Fibroblast of skin of back (primary cell): ENCODE results near the gene ITIH4.
"Not testable (repeated sequence)": the region's sequence is repeated elsewhere in the genome, so short reads cannot be mapped to it uniquely, and the experiment has no call there.

Experiments
- DNase-seq: peaks from one replicate; pipeline ENCODE4 v3.0.0-alpha.2; 2013

The ITIH4 gene

DNA sequence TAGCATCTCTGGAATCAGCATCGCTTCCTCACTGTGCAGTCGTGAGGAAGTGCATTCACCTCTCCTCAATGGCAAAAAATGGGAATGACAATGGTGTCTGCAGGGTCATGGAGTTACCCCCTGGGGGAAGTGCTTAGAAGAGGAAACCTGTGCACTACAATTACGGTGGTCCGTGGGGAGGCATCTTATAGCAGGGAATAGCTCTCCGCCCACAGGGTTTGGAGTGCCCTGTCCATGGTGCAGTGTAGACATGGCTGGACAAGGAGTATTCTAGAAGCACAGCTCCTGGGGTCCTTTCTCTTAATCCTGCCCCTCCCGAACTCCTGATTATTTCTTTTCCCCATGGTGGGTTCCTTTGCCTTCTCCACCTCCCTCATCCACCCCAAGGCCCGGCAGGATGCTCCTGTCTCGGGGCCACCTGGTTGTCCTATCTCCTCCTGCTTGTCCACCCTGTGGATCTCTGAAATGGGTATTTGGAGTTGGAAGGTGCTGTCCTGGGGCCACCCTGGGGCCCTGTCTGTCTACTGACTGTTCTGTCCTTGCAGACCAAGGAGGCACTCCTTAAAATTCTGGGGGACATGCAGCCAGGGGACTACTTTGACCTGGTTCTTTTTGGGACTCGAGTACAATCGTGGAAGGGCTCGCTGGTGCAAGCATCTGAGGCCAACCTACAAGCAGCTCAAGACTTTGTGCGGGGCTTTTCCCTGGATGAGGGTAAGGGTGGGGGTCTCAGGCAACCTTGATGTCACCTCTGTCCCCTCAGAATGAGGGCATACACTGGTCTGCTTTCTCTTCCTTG, 47.9 kb downstream of the ITIH4 start:
- no peak for DNase-seq

DNA sequence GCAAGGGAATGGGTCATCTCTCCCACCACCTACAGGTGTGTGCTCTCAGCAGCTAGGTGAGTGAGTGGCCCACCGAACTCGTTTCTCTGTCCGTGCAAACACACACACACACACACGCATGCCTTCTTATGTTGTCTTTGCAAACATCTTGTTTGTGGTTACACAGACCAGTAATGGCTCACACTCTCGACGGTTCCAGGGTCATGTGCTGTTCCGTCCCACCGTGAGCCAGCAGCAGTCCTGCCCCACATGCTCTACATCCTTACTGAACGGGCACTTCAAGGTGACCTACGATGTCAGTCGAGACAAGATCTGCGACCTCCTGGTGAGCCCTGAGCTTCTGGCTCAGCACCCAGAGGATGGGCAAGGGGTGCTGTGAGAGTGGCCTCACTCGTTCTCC, 48.7 kb downstream of the ITIH4 start:
- no peak for DNase-seq

DNA sequence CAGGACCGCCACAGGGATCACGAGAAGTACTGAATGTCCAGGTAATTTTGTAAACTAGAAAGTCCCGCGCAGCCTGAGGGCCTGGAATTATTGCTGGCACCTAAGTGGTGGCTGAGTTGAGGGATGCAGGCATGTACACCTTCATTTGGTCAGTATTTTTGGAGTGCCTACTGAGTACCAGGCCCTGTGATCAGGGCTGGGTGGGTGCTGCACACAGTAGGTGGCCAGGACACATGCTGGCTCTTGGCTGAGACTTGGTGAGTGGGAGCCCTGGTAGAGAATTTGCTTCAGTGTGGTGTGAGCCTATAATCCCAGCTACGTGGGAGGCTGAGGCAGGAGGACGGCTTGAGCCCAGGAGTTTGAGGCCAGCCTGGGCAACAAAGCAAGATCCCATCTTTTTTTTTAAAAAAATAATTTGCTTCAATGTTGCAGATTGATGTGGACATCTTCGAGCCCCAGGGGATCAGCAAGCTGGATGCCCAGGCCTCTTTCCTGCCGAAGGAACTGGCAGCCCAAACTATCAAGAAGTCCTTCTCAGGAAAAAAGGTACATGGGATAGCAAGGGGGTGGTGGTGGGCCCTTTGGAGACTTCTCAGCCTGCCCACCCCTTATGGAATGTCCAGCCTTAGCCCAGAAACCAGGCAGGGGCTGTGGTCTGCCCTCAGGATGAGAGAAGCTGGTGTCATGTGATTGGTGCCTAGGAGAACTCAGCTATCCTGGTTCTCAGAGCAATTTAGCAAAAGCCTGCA, 50.5 kb downstream of the ITIH4 start:
- no peak for DNase-seq

DNA sequence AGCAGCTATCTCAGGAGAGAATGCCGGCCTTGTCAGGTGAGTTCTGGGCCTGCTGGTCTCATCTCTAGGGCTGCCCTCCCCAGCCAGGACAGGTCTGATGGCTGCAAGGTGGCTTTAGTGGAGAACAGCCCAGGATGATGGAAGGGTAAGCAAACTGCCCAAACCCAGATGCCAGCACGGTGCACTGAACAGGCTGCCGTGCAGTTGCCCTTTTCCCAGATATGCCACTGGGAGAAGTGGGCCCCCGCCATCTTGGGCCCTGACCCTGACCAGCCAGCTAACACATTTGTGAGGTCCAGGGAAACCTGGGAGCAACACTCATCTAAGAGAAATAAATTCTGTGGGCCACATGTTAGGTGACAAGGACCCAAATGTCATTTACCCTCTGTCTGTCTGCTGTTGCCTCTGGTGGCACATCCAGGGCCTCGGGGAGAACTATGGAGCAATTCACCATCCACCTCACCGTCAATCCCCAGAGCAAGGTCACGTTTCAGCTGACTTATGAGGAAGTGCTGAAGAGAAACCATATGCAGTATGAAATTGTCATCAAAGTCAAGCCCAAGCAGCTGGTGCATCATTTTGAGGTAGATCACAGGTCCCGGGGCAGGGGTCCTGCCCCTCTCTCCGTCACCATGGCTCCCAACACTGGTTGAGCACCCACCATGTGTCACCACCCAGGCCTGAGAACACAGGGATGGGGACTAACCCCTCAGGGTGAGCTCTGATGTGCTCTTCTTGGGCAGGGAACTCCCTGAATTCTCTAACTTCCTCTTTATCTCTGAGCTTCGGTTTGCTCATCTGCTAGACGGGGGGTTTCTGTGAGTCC, 51.2 kb downstream of the ITIH4 start:
- DNase-seq: no peak

DNA sequence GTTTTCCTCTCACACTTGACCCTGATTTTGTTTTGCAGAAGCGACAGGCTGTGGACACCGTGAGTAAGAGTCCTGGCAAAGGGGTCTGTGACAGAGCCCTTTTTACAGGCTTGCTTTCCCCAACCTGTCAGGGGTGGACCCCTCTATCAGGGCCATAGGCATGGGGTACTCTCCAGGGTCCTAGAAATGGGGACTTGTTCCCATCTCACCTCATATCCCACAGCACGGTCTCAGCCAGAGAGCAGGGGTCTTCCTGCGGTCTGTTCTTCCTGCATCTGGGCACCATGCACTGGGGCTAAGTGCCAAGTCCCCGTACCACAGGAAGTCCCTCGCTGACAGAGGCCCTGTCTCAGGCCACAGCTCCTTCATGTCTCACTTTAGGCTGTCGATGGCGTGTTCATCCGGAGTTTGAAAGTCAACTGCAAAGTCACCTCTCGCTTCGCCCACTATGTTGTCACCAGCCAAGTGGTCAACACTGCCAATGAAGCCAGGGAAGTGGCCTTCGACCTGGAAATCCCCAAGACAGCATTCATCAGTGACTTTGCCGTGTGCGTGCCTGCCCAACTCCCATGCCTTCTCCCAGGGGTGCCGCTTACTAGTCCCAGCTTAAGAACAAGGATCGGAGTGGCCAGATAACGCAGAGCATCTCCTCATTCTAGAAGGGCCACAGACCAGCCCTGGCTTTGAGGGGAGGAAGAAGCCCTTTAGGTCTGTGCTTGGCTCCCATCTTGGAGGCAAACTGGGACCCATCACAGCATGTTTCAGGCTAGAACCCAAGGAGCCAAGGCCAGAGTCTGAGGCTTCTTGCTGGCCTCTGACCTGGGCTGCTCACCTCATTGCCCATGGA, 52.3 kb downstream of the ITIH4 start:
- DNase-seq: no peak

DNA sequence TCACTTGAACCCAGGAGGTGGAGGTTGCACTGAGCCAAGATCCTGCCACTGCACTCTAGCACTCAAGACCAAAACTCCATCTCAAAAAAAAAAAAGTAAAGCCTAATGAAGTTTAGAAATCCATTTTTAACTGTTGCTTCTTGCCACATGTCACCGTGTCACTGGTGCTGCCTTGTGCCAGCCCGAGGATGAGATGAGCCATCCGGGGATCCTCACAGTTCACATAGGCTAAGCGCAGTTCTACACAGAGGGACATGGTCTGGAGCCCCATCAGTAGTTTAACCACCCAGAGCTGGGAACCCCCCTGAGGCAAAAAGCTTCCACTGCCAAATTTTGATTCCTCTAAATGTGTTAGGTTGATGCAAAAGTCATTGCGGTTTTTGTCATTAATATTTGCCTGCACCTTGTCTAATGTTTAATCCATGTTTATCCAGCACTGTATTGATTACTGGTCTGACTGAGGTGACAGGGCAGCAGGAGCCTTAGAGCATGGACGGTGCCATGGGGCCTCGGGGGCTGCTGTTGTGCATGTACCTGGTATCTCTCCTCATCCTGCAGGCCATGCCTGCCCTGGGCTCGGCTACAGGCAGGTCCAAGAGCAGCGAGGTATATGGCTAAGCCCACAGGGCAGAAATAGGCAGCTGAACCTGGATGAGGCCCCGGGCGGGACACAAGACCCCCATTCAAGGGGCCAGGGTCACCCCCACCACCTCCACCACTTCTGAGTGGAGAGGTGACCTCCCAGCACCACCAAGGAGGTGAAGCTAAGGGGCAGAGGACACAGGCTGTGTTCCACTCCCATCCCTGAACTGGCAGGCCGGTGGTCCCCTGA, 53.1 kb downstream of the ITIH4 start, which contains the start of gene ITIH1:
ITIH1 (plus strand) TSS at position 473 of the 832 bp plus-strand sequence; CDS start at position 490, 17 bp downstream.
- DNase-seq: no peak

DNA sequence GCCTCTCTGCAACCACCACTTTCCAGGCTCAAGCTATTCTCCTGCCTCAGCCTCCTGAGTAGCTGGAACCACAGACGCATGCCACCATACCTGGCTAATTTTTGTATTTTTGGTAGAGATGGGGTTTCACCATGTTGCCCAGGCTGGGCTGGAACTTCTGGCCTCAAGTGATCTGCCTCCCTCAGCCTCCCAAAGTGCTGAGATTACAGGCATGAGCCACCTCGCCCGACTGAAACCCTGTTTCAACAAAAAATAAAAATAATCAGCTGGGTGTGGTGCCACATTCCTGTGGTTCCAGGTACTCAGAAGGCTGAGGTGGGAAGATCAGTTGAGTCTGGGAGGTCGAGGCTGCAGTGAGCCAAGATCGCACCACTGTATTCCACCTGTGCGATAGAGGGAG, 54.0 kb downstream of the ITIH4 start:
- not testable (repeated sequence) for DNase-seq

DNA sequence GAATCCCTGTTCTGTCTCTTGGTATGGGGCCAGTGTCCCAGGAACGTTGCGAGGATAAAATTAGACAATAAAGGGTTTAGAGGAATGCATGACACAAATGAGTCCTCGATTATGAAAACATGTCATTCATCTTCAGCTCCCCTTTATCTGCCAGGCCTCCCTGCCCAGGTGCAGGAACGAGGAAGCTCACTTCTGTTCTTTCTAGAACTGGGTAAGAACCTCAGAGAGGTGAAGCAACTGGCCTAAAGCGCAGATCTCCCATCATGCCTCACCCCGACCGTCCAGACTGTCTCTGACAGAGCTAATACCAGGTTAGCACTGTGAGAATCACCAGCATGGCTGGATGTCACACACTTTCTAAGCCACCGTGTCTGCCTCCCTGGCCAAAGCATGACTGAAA, 54.6 kb downstream of the ITIH4 start:
- DNase-seq: no peak

DNA sequence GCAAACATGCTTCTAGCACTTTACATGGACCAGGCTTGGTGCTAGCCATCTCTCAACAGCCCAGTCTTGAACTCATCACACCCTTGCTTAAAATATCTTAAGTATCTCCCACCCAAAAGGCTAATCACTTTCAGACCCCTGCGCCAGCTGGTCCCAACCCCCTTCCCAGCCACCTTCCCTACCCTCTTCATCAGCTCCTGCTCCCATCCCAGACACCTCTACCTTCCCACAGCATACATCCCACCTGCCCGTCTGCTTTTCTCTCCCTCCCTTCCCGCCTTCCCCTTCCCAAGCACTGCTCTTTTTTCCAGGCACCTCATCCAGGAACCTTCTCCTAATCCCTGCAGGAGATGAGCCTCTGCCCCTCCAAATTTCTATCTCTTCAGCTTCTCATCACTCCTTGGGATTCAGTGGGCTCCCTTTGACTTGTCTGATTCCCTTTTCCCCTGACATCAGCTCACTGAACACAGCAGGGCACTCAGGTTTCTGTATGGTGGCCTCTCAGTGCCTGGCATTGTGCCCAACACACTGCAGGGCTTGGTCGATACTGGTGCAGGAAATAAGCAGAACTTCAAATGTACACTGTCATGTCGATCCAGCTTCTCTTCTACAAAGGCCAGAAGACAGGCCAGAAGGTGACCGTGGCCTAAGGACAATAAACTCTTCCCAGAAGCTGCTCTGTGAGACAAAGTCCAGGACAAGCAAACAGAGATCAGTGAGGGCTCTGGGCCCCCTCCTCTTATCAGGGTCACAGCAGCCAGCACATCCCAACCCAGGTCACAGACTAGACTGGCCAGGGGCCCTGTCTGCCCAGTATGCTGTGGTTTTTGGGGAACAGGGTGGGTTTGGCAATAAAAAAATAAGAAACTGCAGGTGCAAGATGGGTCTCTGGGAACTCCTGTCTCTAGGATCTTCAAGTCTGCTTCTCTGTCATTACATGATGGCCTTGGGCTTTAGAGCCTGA, 55.3 kb downstream of the ITIH4 start:
- no peak for DNase-seq

DNA sequence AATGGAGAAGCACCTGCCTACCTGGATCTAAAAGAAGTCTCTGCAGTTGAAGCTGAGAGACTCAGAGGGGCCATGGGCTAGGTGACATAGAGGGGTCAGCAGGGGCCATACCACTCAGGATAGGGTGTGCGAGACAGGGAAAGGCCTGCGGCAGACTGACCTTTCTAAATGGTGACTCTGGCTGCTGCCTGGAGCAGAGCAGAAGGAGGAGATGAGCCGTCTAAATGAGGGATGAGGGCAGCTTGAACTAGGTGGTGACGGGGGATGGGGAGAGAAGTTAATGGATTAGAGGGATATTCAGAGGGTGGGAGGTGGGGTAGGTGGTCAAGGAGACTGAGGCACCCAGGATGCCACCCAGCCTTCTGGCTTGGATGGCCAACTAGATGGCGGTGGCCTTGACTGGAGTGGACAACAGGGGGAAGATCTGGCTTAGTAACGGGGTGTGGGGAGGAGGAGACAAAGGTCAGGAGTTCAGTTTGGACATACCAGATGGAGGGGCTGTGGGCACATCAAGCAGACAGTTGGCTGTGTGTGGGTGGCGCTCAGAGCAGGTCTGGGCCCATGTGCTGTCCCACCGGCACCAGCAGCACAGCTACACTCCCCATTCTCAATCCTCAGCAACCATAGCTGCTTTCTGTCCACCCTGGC, 56.3 kb downstream of the ITIH4 start:
- no peak for DNase-seq

DNA sequence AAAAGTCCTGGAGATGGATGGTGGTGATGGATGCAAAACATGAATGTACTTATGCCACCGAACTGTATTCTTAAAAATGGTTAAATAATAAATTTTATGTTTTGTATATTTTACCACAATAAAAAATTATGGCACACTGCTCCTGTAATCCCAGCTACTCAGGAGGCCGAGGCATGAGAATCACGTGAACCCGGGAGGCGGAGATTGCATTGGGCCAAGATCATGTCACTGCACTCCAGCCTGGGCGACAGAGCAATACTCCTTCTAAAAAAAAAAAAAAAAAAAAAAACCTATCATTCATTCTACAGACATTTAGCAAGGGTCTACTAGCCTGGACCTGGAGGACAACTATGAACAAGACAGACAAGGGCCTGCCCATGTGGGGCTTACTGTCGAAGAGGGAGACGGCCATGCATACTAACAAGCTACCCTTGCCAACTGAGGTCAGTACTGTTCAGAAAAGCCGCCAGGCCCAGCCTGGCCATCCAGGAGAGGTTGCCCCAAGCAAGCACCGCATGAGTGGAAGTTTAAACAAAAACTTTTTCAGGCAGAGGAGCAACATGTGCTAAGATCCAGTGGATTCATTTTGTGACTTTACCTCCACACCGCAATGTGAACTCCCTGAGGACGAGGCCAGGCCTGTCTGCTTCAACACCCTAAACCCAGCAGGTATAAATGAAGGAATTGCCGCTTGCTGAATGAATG, 57.0 kb downstream of the ITIH4 start:
- DNase-seq: no peak

DNA sequence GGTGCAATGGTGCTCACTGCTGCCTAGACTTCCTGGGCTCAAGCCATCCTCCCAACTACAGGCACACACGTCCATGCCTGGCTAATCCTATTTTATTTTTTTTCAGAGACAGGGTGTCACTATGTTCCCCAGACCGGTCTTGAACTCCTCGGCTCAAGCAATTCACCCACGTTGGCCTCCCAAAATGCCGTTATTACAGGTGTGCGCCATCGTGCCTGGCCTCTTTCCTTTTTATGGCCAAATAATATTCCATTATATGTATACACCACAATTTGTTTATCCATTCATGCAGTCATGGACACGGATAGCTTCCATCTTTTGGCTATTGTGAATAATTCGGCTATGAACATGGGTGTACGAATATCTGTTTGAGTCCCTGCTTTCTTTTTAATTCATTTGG, 58.8 kb downstream of the ITIH4 start:
- DNase-seq: no peak

DNA sequence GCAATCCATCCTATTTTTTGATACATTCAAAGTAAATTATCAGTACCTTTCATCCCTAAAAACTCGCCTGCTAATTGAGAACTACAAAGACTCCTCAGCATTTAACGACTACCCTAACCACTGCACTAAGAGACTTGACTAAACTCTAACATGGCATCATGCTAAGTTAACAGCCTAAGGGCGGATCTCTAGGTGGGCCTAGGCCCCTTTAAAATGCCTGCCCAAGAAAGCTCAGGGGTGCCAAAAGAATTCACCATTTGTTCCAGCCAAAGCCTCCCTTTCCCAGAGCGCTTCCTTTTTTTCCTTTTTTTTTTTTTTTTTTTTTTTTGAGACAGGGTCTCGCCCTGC, 59.2 kb downstream of the ITIH4 start:
- DNase-seq: no peak

DNA sequence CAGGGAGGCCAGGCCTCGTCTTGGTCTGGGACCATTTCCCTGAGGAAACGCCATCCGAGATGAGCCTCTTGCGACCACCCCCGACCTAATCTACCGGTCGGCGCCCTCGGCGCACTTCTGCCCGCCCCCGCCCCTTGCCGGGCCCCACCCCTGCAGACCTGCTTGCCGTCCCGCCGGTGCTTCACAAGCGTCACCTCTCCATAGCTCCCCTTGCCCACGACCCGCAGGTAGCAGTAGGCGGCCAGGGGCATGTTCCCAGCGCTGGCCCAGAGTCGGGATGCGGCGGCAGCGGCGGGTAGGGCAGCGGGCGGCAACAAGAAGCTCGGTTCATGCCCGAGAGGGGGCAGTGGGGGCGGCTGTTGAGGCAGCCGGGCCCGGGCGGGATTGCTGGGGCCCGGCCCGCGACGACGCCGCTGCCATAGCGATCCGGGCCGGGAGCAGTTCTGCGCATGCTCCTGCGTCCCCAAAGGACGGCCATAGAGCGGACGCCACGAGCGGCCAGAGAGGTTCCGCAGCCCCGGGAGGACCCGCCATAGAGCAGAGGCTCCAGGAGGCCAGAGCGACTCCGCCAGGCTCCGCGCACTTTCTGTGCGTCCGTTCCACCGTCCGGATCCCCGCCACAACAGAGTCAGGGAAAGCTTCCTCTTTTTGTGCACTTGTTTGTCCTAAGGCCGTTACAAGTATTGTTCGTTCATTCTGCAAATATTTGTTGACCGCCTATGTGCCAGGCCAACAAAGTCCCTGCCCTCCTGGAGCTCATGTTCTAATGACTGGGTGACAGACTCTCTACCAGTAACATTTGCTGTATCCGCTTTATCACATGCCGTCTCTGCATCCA, 59.8 kb downstream of the ITIH4 start, which contains the start of gene NEK4:
NEK4 (minus strand) TSS at position 445 of the 838 bp plus-strand sequence; CDS start at position 251, 194 bp downstream.
- peak; percentile 90 for DNase-seq

DNA sequence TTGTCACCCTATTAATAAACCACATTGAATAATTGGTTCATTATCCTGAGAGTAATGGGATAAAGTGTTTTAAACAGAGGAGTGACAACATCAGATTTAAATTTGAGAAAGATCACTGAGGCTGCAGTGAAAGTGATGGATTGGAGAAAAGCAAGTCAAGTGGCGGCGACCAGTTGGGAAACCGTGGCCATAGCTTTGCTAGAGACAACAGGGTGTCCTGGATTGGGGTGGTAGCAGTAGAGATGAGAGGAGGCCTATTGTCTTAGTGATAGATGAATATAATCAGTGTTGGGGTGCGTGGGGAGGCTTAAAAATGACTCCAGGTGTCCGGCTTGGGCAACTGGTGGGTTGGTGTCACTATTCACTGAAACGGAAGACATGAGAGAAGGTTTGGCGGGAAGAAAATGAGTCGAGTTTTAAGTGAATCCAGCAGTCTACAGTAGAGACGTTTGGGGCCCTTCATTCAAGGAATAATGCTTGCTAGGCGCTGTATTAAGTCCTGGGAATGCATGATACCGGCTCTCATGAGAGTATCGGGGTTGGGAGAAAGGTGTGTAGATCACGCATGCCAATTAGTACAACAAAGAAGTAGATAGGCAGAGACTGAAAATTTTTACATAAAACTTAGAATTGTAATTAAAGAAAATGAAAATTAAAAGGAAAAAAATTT, 60.6 kb downstream of the ITIH4 start:
- no peak for DNase-seq

DNA sequence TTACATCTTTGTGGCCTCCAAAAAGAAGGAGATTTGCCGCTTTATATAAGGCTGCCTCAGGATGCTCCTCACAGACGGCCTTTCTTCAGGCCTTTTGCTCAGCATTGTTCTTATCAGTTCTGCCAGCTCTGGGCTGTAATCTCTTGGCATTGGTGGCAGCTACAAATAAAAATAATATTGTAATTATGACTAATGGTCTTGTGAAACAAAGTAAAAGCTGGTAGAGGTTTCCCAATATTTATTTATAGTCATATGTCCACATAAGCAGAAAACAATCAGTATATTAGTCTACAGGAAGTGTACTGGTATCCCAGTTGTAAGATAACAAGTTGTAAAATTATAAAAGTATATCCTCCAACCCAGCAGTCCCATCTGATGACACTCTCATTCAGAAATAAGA, 67.0 kb downstream of the ITIH4 start:
- no peak for DNase-seq
